Prostate gland (tissue), 2 donors: ENCODE results near the gene ALDH3A2. TPM values are rescaled to one million over a fixed set of nuclear protein-coding genes. Genes with fewer than 3 reads are reported as not detected.

ENCODE experiments used
- DNase-seq: peaks from one replicate; pipeline ENCODE4 v3.0.0-alpha.2; 2019; ENCODE audit warnings: low spot score
- H3K27ac ChIP-seq, 2 donors: fragments of 200-600 bp; sonication (generic); 2 replicates each; pipeline ENCODE4 v1.5.1; 2017 to 2019
- H3K27me3 ChIP-seq: fragments of 200-600 bp; sonication (generic); replicated peaks from 2 replicates; pipeline ENCODE4 v1.5.1; 2019; ENCODE audit not compliant: insufficient read depth
- H3K36me3 ChIP-seq, 2 donors: fragments of 200-600 bp; sonication (generic); 1 replicate in 1 of 2; 2 replicates in 1 of 2; pipeline versions ENCODE4 v1.5.1 to v1.8.1; 2017 to 2019
- H3K4me1 ChIP-seq: fragments of 200-600 bp; sonication (generic); replicated peaks from 2 replicates; pipeline ENCODE4 v1.5.1; 2019
- H3K4me3 ChIP-seq, 2 donors: fragments of 200-600 bp; sonication (generic); 2 replicates each; pipeline ENCODE4 v1.5.1; 2017 to 2019
- H3K9me3 ChIP-seq: fragments of 200-600 bp; sonication (generic); 2 replicates; pipeline ENCODE4 v1.5.1; 2017
- POLR2A ChIP-seq: fragments of 450-650 bp; IDR thresholded peaks from one replicate; pipeline ENCODE4 v1.6.1; 2016; ENCODE audit warnings: antibody characterized with exemption, mild to moderate bottlenecking
- POLR2AphosphoS5 ChIP-seq: sonication (generic); formaldehyde crosslinking; IDR thresholded peaks from one replicate; pipeline ENCODE4 v1.6.1; 2017; ENCODE audit warnings: antibody characterized with exemption
- WGBS: methylation state at CpG from one replicate; pipeline ENCODE4 v1.1.5; 2018; 5-methylcytosine and 5-hydroxymethylcytosine counted together
- intact Hi-C: fragments of 100-400 bp; cut with DNase I; formaldehyde crosslinking; loops from one replicate; pipeline ENCODE4 v1.14.2; 2022
- total RNA-seq, 2 donors: library from RNA; depleted of rRNA; stranded (reverse); fragments of >200 nt; gene quantifications; one replicate each; pipeline ENCODE4 v1.1.0, GENCODE V29; 2016
- TF ChIP-seq, protein P1 (sequence below), 4 experiments: fragments of 200-600 bp in 2 of 4; fragments of 450-650 bp in 2 of 4; sonication (generic) in 2 of 4; IDR thresholded peaks; 1 replicate in 3 of 4; 2 replicates in 1 of 4; pipeline ENCODE4 v1.5.1; 2016 to 2019; ENCODE audit warnings: antibody characterized with exemption in 4 of 4, mild to moderate bottlenecking in 2 of 4, moderate library complexity in 2 of 4

The ALDH3A2 gene
- total RNA-seq, 2 donors from 2014 or later, result 202 to 357 TPM

DNA sequence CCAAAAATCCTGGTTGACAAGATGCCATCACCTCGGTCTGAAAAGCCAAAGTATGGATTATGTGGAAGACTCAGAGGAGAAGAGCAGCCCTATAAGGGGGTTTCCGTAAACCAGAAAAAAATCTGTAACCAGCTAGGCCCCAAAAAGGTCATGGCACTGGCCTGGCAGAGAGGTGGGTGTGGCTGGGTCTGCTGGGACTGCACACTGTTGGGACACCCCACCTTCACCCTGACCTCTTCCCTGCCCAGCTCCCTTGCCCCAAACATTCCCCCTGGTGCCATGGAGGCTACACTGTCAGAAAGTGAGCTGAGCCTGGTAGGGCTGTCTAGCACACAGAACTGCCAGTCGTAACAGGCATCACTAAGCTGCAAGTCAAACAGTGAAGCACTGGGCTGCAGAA lies 61.3 kb downstream of the ALDH3A2 start:
- intact Hi-C loops, result no loop called here
- Histone ChIP-seq H3K4me3 (no peak overlapping the region), H3K27ac (no peak overlapping the region), H3K4me1 (no peaks in the 10 kb centered on the region), H3K27me3 (no peaks in the 10 kb centered on the region), H3K9me3 (no peaks in the 10 kb centered on the region), H3K36me3 (no peaks in the 10 kb centered on the region)
- DNase-seq, result no peak
- TF ChIP-seq, protein P1, sequence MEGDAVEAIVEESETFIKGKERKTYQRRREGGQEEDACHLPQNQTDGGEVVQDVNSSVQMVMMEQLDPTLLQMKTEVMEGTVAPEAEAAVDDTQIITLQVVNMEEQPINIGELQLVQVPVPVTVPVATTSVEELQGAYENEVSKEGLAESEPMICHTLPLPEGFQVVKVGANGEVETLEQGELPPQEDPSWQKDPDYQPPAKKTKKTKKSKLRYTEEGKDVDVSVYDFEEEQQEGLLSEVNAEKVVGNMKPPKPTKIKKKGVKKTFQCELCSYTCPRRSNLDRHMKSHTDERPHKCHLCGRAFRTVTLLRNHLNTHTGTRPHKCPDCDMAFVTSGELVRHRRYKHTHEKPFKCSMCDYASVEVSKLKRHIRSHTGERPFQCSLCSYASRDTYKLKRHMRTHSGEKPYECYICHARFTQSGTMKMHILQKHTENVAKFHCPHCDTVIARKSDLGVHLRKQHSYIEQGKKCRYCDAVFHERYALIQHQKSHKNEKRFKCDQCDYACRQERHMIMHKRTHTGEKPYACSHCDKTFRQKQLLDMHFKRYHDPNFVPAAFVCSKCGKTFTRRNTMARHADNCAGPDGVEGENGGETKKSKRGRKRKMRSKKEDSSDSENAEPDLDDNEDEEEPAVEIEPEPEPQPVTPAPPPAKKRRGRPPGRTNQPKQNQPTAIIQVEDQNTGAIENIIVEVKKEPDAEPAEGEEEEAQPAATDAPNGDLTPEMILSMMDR (IDR thresholded peaks at IDR 0.05), result no peak
- TF ChIP-seq POLR2AphosphoS5 (no peak), POLR2A (no peak)
- 72% methylated on average over 3 of the region's 3 CpGs for WGBS

DNA sequence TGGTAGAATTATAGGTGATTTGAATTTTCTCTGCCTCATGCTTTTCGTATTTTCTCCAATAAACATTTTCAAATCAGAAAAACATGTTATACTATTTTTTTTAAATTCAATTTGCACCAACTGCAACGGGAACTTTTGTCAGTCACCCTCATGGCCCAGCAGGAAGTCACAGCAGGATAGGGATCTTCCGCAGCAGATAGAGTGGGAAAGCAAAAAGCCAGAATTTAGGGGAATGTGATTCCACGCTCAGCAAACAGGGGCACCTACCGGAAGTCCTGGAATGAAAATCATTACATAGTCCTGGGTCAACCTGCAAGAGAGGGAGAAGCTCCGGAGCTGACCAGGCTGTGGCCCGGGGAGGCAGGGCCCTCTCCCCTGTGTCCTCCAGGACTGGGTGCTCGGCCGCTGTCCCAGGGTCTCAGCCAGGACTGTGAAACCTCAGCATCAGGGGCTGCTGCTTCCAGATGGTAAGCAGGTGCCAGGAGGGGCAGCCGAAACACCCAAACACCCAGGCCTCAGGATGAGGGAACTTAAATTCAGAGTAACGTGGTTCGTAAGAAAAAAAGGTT lies 64.0 kb downstream of the ALDH3A2 start:
- no peak for DNase-seq
- Histone ChIP-seq H3K27me3 (no peaks in the 10 kb centered on the region), H3K36me3 (no peaks in the 10 kb centered on the region), H3K4me1 (no peaks in the 10 kb centered on the region), H3K27ac (no peak overlapping the region), H3K9me3 (no peaks in the 10 kb centered on the region), H3K4me3 (no peak overlapping the region)
- intact Hi-C loops, result no loop called here
- WGBS, result 87% methylated on average over 12 of the region's 12 CpGs
- TF ChIP-seq, protein P1 (IDR thresholded peaks at IDR 0.05), result no peak
- TF ChIP-seq POLR2AphosphoS5, result no peak
- no peak for TF ChIP-seq POLR2A

DNA sequence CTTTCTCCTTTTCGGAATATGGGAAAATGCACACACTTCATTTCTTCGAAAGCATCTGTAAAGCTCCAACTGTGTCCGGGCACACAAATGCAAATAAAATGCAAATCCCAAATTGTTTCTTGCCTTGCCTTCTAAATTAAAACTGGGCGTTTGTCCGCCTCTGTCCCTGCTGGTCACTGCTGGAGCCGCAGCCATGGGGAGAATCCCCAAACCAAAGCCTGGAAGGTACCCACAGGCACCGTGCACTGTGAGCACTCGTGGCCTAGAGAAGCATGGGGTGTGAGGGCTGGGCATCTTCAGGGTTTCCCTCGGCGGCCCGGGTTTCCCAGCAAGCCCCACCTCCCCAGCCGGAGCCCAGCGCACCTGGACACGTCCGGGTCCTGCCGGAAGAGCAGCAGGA lies 64.9 kb downstream of the ALDH3A2 start:
- intact Hi-C loops, result no loop called here
- H3K4me3 ChIP-seq, result no peak overlapping the region
- TF ChIP-seq, protein P1 (IDR thresholded peaks at IDR 0.05), result no peak
- TF ChIP-seq POLR2A (no peak), POLR2AphosphoS5 (no peak)

DNA sequence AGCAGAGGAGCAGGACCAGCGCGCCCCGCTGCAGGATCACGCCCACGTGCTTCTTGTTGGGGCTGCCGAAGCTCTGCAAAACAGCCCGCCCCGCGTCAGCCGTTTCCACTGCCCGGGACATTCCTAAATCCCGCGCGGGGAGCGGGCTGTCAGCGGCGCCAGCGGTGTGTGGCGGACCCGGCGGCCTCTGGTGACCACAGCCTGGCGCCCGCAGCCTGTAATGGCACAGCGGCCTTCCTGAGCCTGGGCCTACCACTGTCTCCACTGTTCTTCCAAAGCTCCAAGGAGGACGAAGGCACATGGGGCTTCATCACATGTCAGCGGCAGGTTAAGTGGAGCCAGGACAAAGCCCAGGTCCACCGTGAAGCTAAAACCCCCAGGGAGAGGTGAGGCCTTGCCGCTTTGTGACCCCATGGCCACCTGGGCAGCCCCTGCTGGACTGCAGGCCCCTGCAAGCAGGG lies 65.4 kb downstream of the ALDH3A2 start:
- Histone ChIP-seq H3K9me3 (no peaks in the 10 kb centered on the region), H3K4me1 (no peaks in the 10 kb centered on the region), H3K27ac (no peak overlapping the region), H3K4me3 (no peak overlapping the region), H3K27me3 (no peaks in the 10 kb centered on the region), H3K36me3 (no peaks in the 10 kb centered on the region)
- intact Hi-C loops, result no loop called here
- no peak for DNase-seq
- TF ChIP-seq POLR2AphosphoS5 (no peak), POLR2A (no peak)
- TF ChIP-seq, protein P1 (IDR thresholded peaks at IDR 0.05), result no peak
- 94% methylated on average over 28 of the region's 28 CpGs for WGBS

More for the DNA sequence above, 64.9 kb downstream of the ALDH3A2 start:
- 89% methylated on average over 16 of the region's 16 CpGs for WGBS
- Histone ChIP-seq H3K36me3 (no peaks in the 10 kb centered on the region), H3K27me3 (no peaks in the 10 kb centered on the region), H3K9me3 (no peaks in the 10 kb centered on the region), H3K27ac (no peak overlapping the region), H3K4me1 (no peaks in the 10 kb centered on the region)
- no peak for DNase-seq
